ENCODE results near the gene ALKBH4.

DNA sequence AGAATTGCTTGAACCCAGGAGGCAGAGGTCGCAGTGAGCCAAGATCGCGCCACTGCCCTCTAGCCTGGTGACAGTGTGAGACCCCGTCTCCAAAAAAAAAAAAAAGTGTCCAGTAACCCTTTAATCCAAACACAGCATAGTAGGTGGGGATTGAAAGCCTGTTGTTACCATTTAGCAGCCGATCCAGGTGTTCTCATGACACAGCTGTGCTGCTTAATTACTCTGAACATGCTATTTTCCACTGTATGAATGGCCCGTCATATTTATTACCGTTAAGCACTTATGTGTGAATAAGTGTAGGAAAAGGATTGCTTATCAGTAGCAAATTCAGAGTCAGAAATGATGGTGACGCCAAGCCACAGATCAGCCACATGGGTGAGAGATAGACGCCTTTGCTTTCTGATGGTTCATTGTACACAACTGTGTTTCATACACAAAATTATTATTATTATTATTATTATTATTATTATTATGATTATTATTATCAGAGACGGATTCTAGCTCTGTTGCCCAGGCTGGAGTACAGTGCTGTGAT is 42.9 kb downstream of the ALKBH4 start:
- no peak for TF ChIP-seq PAX5 (IDR thresholded peaks at IDR 0.05; ENCODE audit: insufficient read depth, low read length, severe bottlenecking)
- TF ChIP-seq POLR2A (IDR thresholded peaks at IDR 0.05; ENCODE audit: low read depth, low read length): no peak
- no peak for TF ChIP-seq TAF1 (IDR thresholded peaks at IDR 0.05; ENCODE audit: low read depth, low read length)
- no peak for TF ChIP-seq POLR2AphosphoS5 (IDR thresholded peaks at IDR 0.05; ENCODE audit: low read depth, low read length)
- no peak for TF ChIP-seq SPI1 (IDR thresholded peaks at IDR 0.05; ENCODE audit: low read depth, low read length)
